Tibial artery (tissue), 4 donors: ENCODE data around the gene PICK1.

Experiments used
- DNase-seq, 2 donors: peaks; one replicate each; pipeline ENCODE4 v3.0.0-alpha.2; 2019
- H3K27ac ChIP-seq, 2 donors: fragments of 200-600 bp; sonication (generic) in 1 of 2; 1 replicate in 1 of 2; 2 replicates in 1 of 2; pipeline ENCODE4 v1.5.1; 2018 to 2019; ENCODE audit warnings: mild to moderate bottlenecking in 1 of 2
- H3K27me3 ChIP-seq, 2 donors: fragments of 200-600 bp; sonication (generic) in 1 of 2; one replicate each; pipeline versions ENCODE4 v1.5.1 to v1.6.0; 2016 to 2019
- H3K36me3 ChIP-seq, 3 donors: fragments of 200-600 bp; sonication (generic) in 2 of 3; one replicate each; pipeline ENCODE4 v1.5.1; 2016 to 2019; ENCODE audit warnings: mild to moderate bottlenecking in 2 of 3
- H3K4me1 ChIP-seq, 4 donors: fragments of 200-600 bp; sonication (generic) in 2 of 4; 1 replicate in 3 of 4; 2 replicates in 1 of 4; pipeline ENCODE4 v1.5.1; 2016 to 2019
- H3K4me3 ChIP-seq, 2 donors: fragments of 200-600 bp; sonication (generic) in 1 of 2; 1 replicate in 1 of 2; 2 replicates in 1 of 2; pipeline ENCODE4 v1.5.1; 2018 to 2019; ENCODE audit warnings: mild to moderate bottlenecking in 2 of 2
- H3K9me3 ChIP-seq, 3 donors: fragments of 200-600 bp; sonication (generic) in 1 of 3; one replicate each; pipeline ENCODE4 v1.5.1; 2016 to 2019
- intact Hi-C: fragments of 100-400 bp; cut with DNase I; formaldehyde crosslinking; loops from one replicate; pipeline ENCODE4 v1.15.0; 2023; ENCODE audit warnings: low total_unique reads
- TF ChIP-seq, protein P1 (sequence below), 2 experiments: fragments of 200-600 bp in 1 of 2; fragments of 450-650 bp in 1 of 2; IDR thresholded peaks; one replicate each; pipeline ENCODE4 v1.5.1; 2017 to 2019; ENCODE audit warnings: antibody characterized with exemption in 2 of 2, mild to moderate bottlenecking in 1 of 2, moderate library complexity in 1 of 2

The PICK1 gene

GRCh38 chr22:38120359-38121110 is 63.3 kb downstream of the PICK1 start:
- no peaks in the 10 kb centered on the region for H3K9me3 ChIP-seq
- H3K4me3 ChIP-seq, result no peak overlapping the region
- peaks cover 0 to 20% (median 0%) of the 10 kb centered on the region in 3 donors for H3K36me3 ChIP-seq
- H3K27ac ChIP-seq, result no peak overlapping the region
- H3K27me3 ChIP-seq, result no peaks in the 10 kb centered on the region
- TF ChIP-seq, protein P1, sequence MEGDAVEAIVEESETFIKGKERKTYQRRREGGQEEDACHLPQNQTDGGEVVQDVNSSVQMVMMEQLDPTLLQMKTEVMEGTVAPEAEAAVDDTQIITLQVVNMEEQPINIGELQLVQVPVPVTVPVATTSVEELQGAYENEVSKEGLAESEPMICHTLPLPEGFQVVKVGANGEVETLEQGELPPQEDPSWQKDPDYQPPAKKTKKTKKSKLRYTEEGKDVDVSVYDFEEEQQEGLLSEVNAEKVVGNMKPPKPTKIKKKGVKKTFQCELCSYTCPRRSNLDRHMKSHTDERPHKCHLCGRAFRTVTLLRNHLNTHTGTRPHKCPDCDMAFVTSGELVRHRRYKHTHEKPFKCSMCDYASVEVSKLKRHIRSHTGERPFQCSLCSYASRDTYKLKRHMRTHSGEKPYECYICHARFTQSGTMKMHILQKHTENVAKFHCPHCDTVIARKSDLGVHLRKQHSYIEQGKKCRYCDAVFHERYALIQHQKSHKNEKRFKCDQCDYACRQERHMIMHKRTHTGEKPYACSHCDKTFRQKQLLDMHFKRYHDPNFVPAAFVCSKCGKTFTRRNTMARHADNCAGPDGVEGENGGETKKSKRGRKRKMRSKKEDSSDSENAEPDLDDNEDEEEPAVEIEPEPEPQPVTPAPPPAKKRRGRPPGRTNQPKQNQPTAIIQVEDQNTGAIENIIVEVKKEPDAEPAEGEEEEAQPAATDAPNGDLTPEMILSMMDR (IDR thresholded peaks at IDR 0.05), result no peak
- H3K4me1 ChIP-seq, result no peaks in the 10 kb centered on the region
- intact Hi-C loops, result no loop called here
- DNase-seq, result no peak

- no peak overlapping the region for H3K4me3 ChIP-seq
- intact Hi-C loops, result no loop called here
- H3K27ac ChIP-seq, result no peak overlapping the region
- H3K36me3 ChIP-seq, result peaks cover 0 to 24% (median 4%) of the 10 kb centered on the region in 3 donors
- no peaks in the 10 kb centered on the region for H3K9me3 ChIP-seq
- no peak for DNase-seq
- H3K4me1 ChIP-seq, result no peaks in the 10 kb centered on the region
- H3K27me3 ChIP-seq, result no peaks in the 10 kb centered on the region
- TF ChIP-seq, protein P1 (IDR thresholded peaks at IDR 0.05), result no peak
Observed at GRCh38 chr22:38122616-38123015, 65.4 kb downstream of the PICK1 start.

DNA sequence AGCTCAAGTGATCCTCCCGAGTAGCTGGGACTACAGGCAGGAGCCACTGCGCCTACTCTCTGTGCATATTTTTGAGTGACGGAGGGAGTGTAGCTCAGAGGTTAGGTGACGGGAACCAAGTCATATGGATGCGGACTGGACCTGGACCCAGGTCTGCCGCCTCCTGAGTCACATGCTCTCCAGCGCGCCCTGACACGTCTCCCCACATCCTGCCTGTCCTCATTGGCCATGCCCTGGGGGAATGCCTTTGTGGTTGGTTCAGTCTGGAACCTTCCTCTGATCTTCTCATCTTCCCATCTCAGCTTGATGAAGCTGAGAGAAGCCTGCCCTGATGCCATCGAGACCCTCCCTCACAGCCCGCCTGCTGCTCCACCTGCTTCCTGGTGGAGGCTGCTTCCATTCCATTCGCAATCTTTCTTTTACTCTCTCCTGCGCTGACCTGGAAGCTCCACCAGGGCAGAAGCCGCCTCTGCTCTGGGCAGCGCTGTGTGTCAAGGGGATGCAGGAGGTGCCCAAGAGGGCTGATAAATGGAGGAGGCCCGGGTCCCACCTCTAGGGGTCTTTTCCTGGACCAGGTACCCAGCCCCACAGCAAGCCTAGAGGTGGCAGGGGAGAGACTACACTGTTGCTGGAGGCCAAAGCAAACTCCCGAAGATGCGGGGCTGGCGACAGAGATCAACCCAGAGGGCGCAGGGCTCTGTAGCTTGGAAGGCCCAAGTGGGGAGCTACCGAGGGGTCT is 67.2 kb downstream of the PICK1 start:
- intact Hi-C loops, result no loop called here
- Histone ChIP-seq H3K27me3 (no peaks in the 10 kb centered on the region), H3K9me3 (no peaks in the 10 kb centered on the region), H3K4me3 (no peak overlapping the region), H3K27ac (no peak overlapping the region), H3K4me1 (no peaks in the 10 kb centered on the region), H3K36me3 (peaks cover 0 to 37% (median 7%) of the 10 kb centered on the region in 3 donors)
- TF ChIP-seq, protein P1 (IDR thresholded peaks at IDR 0.05), result no peak
- no peak for DNase-seq

DNA sequence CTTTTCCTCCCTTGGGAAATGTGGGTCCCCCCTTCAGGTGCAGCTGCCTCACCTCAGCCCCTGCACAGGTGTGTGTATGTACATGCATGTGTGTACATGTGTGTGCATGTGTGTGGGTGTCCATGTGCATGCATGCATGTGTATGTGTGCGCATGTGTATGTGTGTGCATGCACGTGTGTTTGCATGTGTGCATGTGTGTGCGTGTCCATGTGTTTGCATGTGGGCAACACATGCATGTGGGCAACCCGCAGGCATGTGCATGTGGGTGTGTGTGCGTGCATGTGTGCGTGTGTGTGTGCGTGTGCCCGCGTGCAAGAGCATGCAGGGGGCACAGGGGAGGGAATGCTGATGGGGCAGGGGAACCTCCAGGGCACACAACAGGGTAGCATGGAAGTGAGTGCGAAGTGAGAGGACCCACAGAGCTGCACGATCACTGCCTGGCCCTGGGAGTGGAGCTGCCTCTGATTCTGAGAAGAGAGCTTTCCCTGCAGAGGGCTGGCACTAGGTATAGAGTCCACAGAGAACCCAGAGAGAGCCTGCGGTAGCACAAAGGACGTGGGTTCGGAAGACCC is 67.9 kb downstream of the PICK1 start:
- H3K27ac ChIP-seq, result no peak overlapping the region

More for the DNA sequence above, 67.9 kb downstream of the PICK1 start:
- DNase-seq, result no peak
- Histone ChIP-seq H3K9me3 (no peaks in the 10 kb centered on the region), H3K4me1 (no peaks in the 10 kb centered on the region), H3K27me3 (no peaks in the 10 kb centered on the region), H3K4me3 (no peak overlapping the region), H3K36me3 (peaks cover 0 to 43% (median 7%) of the 10 kb centered on the region in 3 donors)
- intact Hi-C loops, result no loop called here
- TF ChIP-seq, protein P1 (IDR thresholded peaks at IDR 0.05), result no peak
